HL-60 (cell line): ENCODE measurements around the gene MACF1.

Experiments used
- DNase-seq, 2 experiments: peaks; one replicate each; pipeline ENCODE4 v3.0.0-alpha.2; 2010 to 2020; ENCODE audit warnings: low read depth in 1 of 2, low spot score in 1 of 2
- H3K27ac ChIP-seq: fragments of 250-450 bp; sonication (Bioruptor Pico); replicated peaks from 2 replicates; pipeline ENCODE4 v1.5.1; 2020; ENCODE audit warnings: mild to moderate bottlenecking, moderate library complexity
- H3K27me3 ChIP-seq: fragments of 250-450 bp; sonication (Bioruptor Pico); 2 replicates; pipeline ENCODE4 v1.5.1; 2021; ENCODE audit warnings: mild to moderate bottlenecking, moderate library complexity; ENCODE audit not compliant: insufficient read depth, poor library complexity, severe bottlenecking
- H3K4me3 ChIP-seq: replicated peaks from 2 replicates; pipeline ENCODE4 v1.5.1; 2011; ENCODE audit warnings: mild to moderate bottlenecking, control low read depth, low read length; ENCODE audit not compliant: insufficient read depth
- GABPA ChIP-seq: IDR thresholded peaks from 2 replicates; pipeline ENCODE4 v1.6.1; 2012; ENCODE audit warnings: low read depth
- POLR2AphosphoS5 ChIP-seq: IDR thresholded peaks from 2 replicates; pipeline ENCODE4 v1.6.1; 2012; ENCODE audit warnings: low read depth
- SPI1 ChIP-seq: IDR thresholded peaks from 2 replicates; pipeline ENCODE4 v1.6.1; 2012; ENCODE audit warnings: low read depth, mild to moderate bottlenecking, borderline replicate concordance
- TF ChIP-seq, protein P1 (sequence below): IDR thresholded peaks from 2 replicates; pipeline ENCODE4 v1.6.1; 2012; ENCODE audit warnings: low read depth; ENCODE audit not compliant: insufficient replicate concordance
- TF ChIP-seq, protein P2 (sequence below): IDR thresholded peaks from one replicate; pipeline ENCODE4 v1.5.1; 2011; ENCODE audit warnings: low read length, control low read depth, inconsistent platforms; ENCODE audit not compliant: insufficient read depth

The MACF1 gene

DNA sequence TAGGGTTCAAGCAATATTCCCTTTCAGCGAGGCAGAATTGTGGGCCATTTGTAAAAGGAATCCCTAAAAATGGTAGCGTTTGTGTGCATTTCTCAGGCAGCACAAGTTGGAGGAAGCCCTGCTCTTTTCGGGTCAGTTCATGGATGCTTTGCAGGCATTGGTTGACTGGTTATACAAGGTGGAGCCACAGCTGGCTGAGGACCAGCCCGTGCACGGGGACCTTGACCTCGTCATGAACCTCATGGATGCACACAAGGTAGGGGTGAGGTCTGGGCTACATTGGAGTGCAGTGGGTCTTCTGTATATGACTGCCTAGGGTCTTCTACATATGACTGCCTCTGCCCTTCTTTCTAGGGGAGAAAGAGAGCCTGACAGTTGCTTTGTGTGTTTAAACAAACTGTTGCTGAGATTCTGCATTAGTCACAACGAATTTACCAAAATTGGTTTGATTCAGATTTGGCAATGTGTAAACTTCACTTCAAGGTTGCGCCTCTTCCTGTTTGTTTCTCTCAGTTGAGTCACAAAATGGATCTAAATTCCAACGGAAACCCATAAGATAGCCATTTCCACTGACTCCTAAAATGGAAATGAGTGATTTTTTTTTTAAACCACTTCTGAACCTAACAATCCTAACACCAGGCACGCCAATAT, 246.6 kb downstream of the MACF1 start:
- TF ChIP-seq GABPA (no peak), SPI1 (no peak), POLR2AphosphoS5 (no peak)
- TF ChIP-seq, protein P1, sequence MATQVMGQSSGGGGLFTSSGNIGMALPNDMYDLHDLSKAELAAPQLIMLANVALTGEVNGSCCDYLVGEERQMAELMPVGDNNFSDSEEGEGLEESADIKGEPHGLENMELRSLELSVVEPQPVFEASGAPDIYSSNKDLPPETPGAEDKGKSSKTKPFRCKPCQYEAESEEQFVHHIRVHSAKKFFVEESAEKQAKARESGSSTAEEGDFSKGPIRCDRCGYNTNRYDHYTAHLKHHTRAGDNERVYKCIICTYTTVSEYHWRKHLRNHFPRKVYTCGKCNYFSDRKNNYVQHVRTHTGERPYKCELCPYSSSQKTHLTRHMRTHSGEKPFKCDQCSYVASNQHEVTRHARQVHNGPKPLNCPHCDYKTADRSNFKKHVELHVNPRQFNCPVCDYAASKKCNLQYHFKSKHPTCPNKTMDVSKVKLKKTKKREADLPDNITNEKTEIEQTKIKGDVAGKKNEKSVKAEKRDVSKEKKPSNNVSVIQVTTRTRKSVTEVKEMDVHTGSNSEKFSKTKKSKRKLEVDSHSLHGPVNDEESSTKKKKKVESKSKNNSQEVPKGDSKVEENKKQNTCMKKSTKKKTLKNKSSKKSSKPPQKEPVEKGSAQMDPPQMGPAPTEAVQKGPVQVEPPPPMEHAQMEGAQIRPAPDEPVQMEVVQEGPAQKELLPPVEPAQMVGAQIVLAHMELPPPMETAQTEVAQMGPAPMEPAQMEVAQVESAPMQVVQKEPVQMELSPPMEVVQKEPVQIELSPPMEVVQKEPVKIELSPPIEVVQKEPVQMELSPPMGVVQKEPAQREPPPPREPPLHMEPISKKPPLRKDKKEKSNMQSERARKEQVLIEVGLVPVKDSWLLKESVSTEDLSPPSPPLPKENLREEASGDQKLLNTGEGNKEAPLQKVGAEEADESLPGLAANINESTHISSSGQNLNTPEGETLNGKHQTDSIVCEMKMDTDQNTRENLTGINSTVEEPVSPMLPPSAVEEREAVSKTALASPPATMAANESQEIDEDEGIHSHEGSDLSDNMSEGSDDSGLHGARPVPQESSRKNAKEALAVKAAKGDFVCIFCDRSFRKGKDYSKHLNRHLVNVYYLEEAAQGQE, result no peak
- TF ChIP-seq, protein P2, sequence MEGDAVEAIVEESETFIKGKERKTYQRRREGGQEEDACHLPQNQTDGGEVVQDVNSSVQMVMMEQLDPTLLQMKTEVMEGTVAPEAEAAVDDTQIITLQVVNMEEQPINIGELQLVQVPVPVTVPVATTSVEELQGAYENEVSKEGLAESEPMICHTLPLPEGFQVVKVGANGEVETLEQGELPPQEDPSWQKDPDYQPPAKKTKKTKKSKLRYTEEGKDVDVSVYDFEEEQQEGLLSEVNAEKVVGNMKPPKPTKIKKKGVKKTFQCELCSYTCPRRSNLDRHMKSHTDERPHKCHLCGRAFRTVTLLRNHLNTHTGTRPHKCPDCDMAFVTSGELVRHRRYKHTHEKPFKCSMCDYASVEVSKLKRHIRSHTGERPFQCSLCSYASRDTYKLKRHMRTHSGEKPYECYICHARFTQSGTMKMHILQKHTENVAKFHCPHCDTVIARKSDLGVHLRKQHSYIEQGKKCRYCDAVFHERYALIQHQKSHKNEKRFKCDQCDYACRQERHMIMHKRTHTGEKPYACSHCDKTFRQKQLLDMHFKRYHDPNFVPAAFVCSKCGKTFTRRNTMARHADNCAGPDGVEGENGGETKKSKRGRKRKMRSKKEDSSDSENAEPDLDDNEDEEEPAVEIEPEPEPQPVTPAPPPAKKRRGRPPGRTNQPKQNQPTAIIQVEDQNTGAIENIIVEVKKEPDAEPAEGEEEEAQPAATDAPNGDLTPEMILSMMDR, result no peak
- Histone ChIP-seq H3K27ac (no peak overlapping the region), H3K27me3 (no peaks in the 10 kb centered on the region), H3K4me3 (no peak overlapping the region)
- no peak for DNase-seq

DNA sequence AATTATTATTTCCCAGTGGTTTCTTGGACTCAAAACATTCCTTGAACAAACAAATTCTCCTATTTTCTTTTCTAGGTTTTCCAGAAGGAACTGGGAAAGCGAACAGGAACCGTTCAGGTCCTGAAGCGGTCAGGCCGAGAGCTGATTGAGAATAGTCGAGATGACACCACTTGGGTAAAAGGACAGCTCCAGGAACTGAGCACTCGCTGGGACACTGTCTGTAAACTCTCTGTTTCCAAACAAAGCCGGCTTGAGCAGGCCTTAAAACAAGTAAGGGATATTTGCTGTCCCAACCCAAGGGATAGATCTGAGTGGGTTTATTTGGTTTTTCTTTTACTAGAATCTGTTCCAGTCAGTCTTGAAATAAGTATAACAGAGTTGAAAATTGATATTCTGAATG, 247.6 kb downstream of the MACF1 start:
- Histone ChIP-seq H3K27ac (no peak overlapping the region), H3K4me3 (no peak overlapping the region), H3K27me3 (no peaks in the 10 kb centered on the region)
- no peak for DNase-seq
- no peak for TF ChIP-seq SPI1
- TF ChIP-seq, protein P2, result no peak
- no peak for TF ChIP-seq POLR2AphosphoS5
- TF ChIP-seq, protein P1, result no peak
- TF ChIP-seq GABPA, result no peak

DNA sequence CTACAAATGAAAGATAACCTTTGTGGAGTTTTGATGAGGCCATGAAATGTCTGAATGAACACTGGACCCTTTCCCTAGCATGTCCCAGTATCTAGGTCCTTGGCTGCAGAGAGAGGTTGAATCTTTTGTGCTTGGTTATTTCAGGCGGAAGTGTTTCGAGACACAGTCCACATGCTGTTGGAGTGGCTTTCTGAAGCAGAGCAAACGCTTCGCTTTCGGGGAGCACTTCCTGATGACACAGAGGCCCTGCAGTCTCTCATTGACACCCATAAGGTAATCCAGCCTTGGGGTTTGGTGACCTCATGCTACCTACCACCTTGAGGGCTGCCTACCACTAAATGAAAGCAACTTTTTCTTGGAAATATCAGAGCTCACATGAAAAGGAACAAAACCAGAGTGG, 248.0 kb downstream of the MACF1 start:
- no peak overlapping the region for H3K4me3 ChIP-seq
- H3K27ac ChIP-seq, result no peak overlapping the region
- TF ChIP-seq POLR2AphosphoS5 (no peak), SPI1 (no peak), GABPA (no peak)
- TF ChIP-seq, protein P2, result no peak
- TF ChIP-seq, protein P1, result no peak
- no peak for DNase-seq
- no peaks in the 10 kb centered on the region for H3K27me3 ChIP-seq
